Adipocyte (in vitro differentiated cells): ENCODE data around the gene LSS.
"Not testable (repeated sequence)": the region's sequence is repeated elsewhere in the genome, so short reads cannot be mapped to it uniquely, and the experiment has no call there.

ENCODE experiments used
- DNase-seq: peaks from one replicate; pipeline ENCODE4 v3.0.0-alpha.2; 2015; ENCODE audit warnings: low read depth
- H3K27me3 ChIP-seq: replicated peaks from 2 replicates; pipeline ENCODE4 v1.7.0; 2013; ENCODE audit warnings: mild to moderate bottlenecking, low read length, moderate library complexity; ENCODE audit not compliant: control insufficient read depth, insufficient read depth
- H3K36me3 ChIP-seq: 2 replicates; pipeline ENCODE4 v1.7.0; 2013; ENCODE audit warnings: low read length, mild to moderate bottlenecking, moderate library complexity; ENCODE audit not compliant: control insufficient read depth, insufficient read depth, severe bottlenecking
- H3K4me1 ChIP-seq: 2 replicates; pipeline ENCODE4 v1.7.0; 2013; ENCODE audit warnings: mild to moderate bottlenecking, low read length, moderate library complexity; ENCODE audit not compliant: control insufficient read depth, insufficient read depth
- H3K4me3 ChIP-seq: 2 replicates; pipeline ENCODE4 v1.7.0; 2013; ENCODE audit warnings: mild to moderate bottlenecking, low read length, moderate library complexity
- H3K9ac ChIP-seq: 2 replicates; pipeline ENCODE4 v1.7.0; 2013; ENCODE audit warnings: mild to moderate bottlenecking, low read length, moderate library complexity
- H3K9me3 ChIP-seq: 2 replicates; pipeline ENCODE4 v1.7.0; 2013; ENCODE audit warnings: mild to moderate bottlenecking, low read length, moderate library complexity; ENCODE audit not compliant: control insufficient read depth

LSS gene

DNA sequence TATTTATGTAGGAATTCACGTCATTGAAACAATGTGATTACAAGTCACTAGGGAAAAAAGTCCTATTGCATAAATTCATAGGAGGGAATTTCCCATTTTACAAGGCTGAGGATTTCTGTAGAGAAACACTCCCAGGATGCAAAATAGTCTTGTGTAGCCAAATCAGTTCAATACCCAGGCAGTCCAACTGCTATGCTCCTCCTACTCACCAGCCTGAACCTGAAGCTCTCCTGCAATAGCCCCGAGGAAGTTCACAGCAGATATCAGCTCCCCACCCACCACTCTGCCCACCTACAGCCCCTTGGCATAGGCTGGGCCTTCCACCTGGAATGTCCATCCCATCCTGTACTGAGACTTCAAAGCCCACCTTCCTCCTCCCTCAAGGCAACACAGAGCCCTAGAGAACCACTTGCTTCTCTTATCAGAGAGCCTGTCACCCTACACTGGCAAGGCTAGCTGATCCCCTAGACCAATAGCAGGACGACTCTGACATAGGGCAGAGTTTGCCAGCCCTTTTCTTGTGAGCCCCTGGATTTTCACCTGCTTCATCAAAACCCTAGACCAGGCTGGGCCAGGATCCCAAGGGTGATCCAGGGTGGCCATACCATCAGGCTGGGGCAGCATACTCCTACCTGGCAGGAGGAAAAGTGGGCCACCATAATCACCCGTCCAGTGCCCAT lies 1.5 kb downstream of the LSS start:
- Histone ChIP-seq H3K4me1 (peaks cover 22% of the 10 kb centered on the region), H3K36me3 (peaks cover 15% of the 10 kb centered on the region), H3K27me3 (no peaks in the 10 kb centered on the region), H3K4me3 (peak overlapping the region; percentile 97), H3K9me3 (no peaks in the 10 kb centered on the region), H3K9ac (peak overlapping the region; percentile 97)
- peak; percentile 76 for DNase-seq

DNA sequence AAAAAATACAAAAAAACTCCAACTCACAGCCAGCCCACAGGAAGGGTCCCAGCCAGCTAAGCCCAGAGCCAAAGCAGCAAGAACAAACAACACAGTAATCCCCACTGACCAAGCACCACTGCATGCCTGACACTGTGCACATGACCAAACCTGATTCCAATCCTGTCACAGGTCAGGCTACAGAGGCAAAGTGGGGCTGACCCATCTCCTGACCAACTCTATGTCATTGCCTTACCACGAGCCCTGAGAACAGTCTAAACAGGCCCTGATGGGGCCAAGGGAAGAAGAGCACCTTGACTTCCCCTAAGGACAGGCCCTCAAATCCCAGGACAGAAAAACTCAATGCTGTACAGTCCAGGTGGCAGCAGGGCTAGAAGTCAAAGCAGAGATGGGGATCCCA lies 2.4 kb downstream of the LSS start:
- no peak for DNase-seq
- Histone ChIP-seq H3K27me3 (no peaks in the 10 kb centered on the region), H3K4me1 (peaks cover 22% of the 10 kb centered on the region), H3K9me3 (no peaks in the 10 kb centered on the region), H3K4me3 (peak overlapping the region; percentile 97), H3K36me3 (peaks cover 24% of the 10 kb centered on the region), H3K9ac (peak overlapping the region; percentile 97)

DNA sequence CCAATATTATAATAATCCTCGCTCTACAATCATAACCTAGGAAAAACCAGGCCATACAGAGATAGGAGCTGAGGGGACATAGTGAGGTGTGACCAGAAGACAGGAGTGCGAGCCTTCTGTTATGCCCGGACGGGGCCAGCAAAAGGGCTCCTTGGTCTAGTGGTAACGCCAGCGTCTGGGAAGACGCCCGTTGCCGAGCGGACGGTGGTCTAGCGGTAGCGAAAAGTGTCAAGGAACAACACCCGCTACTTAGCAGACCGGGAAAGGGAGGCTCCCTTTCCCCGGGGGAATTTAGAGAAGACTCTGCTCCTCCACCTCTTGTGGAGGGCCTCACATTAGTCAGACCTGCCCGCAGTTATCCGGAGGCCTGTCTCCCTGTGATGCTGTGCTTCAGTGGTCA lies 4.9 kb downstream of the LSS start:
- Histone ChIP-seq H3K36me3 (peaks cover 48% of the 10 kb centered on the region), H3K4me1 (peaks cover 22% of the 10 kb centered on the region)
- not testable (repeated sequence) for H3K27me3 ChIP-seq

DNA sequence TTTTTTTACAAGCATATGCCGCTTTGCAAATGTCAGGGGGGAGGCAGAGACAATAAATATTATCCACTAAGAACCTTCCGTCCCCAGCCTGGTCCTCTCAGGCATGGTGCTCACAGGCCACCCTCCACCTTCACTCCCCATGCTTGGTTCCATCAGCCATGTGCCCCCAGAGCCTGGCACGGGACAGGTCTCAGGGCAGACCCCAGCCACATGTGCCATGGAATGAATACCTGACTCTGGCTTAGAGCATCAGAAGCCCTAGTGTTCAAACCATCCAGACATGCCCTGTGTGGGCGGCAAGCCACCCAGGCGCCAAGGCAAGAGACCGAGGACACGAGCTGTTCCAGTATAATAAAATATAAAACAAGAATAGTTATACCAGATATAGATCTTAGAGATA lies 5.4 kb downstream of the LSS start:
- Histone ChIP-seq H3K4me1 (peaks cover 22% of the 10 kb centered on the region), H3K4me3 (no peak overlapping the region), H3K9me3 (no peaks in the 10 kb centered on the region), H3K9ac (peak overlapping the region; percentile 28), H3K27me3 (no peaks in the 10 kb centered on the region), H3K36me3 (peaks cover 52% of the 10 kb centered on the region)
- no peak for DNase-seq

More for the DNA sequence above, 4.9 kb downstream of the LSS start:
- not testable (repeated sequence) for H3K9ac ChIP-seq, DNase-seq, H3K9me3 ChIP-seq, H3K4me3 ChIP-seq

DNA sequence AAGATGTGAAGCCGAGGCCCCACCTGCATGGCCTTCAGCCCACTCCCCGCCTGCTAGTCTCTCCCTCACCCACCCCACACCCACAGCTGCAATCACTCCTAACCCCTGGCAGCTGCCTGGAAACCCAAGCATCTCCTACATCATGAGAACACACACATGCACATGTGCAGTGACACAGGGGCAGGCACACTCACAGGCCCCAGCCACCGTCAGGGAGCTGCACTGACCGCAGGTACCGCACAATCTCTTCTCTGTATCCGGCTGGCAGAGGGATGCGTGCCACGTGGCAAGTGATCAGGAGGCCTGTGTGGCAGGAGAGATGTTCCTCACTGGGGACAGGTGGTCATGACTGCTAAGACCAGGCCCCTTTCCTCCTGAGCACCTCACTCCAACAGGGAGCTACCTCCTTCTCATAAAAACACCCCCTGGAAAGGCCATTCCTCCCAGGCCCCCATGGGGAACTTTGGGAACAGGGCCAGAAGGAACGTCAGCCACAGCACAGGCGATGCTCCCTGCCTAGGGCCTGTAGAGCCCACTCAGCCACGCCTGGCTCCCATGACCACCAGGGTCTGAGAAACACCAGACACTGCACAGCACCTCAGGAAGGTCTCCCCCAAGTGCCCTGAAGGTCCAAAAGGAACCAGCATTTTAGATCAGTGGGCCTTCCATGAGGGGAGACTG lies 6.0 kb downstream of the LSS start:
- peaks cover 21% of the 10 kb centered on the region for H3K4me1 ChIP-seq
- H3K36me3 ChIP-seq, result peaks cover 56% of the 10 kb centered on the region
- H3K9me3 ChIP-seq, result no peaks in the 10 kb centered on the region
- no peaks in the 10 kb centered on the region for H3K27me3 ChIP-seq
- no peak overlapping the region for H3K4me3 ChIP-seq
- no peak for DNase-seq
- peak overlapping the region; percentile 28 for H3K9ac ChIP-seq

DNA sequence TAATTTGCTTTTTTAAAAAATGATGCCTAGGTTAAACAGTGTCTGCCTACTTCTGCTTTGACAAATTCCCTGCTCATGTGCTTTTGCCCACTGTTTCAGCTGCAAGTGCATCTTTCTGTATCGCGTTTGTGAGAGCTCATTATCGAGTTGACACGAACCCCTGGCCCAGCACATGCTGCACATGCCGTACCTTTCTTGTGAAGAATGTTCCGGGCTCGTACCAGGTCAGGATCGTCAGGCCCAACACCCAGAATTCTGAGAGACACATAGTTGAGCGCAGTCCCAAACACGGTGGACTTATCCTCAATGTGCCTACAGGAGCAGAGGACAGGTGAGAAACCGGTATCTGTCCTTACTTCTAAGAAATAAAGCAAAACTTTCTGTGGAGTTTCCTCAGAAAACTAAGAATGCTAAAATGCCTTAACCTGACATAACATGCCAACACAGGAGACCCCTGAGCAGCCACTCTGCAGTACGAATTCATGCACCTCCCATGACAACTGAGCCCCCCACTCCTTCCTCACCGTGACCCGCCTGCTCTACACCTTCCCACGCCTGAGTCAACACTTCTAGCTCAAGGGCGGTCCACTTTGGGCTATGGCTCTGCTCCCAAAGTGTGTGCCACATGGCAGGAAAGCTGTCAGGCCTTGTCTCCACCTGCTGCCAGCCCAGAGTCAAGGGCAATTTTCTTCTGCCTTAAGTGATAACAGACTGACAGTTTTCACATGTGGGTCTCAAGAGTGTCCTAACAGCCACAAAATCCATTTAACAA lies 6.7 kb downstream of the LSS start:
- Histone ChIP-seq H3K4me3 (no peak overlapping the region), H3K36me3 (peaks cover 61% of the 10 kb centered on the region), H3K9ac (no peak overlapping the region), H3K27me3 (no peaks in the 10 kb centered on the region), H3K4me1 (peaks cover 15% of the 10 kb centered on the region), H3K9me3 (no peaks in the 10 kb centered on the region)
- no peak for DNase-seq

DNA sequence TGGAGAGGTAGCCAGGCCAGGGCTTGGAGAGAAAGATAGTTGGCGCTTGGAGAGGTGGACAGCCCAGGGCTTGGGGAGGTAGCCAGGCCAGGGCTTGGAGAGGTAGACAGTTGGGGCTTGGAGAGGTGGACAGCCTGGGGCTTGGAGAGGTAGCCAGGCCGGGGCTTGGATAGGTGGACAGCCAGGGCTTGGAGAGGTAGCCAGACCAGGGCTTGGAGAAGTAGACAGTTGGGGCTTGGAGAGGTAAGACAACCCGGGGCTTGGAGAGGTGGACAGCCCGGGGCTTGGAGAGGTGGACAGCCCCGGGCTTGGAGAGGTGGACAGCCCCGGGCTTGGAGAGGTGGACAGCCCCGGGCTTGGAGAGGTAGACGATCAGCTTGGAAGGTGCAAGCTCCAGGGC lies 7.7 kb downstream of the LSS start:
- Histone ChIP-seq H3K4me1 (peaks cover 6% of the 10 kb centered on the region), H3K4me3 (no peak overlapping the region), H3K9me3 (no peaks in the 10 kb centered on the region), H3K36me3 (peaks cover 70% of the 10 kb centered on the region), H3K9ac (no peak overlapping the region), H3K27me3 (no peaks in the 10 kb centered on the region)
- DNase-seq, result no peak

DNA sequence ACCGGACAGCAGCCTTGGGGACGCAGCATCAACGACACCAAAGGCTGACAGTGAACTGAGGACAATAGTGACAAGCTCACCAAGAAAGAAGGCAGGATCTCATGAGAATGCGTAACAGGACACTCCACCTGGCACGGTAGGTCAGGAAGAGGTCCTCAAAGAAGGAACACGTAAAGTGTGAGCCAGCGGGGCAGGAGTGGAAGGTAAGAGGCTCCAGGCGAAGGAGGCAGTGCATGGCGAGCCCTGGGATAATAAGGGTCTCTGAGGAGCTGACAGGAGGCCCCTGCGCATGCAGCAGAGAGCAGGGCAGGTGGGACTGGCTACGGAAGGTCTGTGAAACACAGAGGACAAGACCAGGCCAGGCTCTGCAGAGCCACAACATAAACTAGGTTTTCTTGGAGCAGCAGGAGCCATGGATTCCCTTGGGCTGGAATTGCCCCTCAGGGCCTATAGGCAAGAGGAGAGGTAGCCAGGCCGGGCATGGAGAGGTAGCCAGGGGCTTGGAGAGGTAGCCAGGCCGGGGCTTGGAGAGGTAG lies 8.2 kb downstream of the LSS start:
- Histone ChIP-seq H3K9ac (no peak overlapping the region), H3K36me3 (peaks cover 75% of the 10 kb centered on the region), H3K4me3 (no peak overlapping the region), H3K4me1 (peaks cover 1% of the 10 kb centered on the region), H3K9me3 (no peaks in the 10 kb centered on the region), H3K27me3 (no peaks in the 10 kb centered on the region)
- DNase-seq, result no peak

DNA sequence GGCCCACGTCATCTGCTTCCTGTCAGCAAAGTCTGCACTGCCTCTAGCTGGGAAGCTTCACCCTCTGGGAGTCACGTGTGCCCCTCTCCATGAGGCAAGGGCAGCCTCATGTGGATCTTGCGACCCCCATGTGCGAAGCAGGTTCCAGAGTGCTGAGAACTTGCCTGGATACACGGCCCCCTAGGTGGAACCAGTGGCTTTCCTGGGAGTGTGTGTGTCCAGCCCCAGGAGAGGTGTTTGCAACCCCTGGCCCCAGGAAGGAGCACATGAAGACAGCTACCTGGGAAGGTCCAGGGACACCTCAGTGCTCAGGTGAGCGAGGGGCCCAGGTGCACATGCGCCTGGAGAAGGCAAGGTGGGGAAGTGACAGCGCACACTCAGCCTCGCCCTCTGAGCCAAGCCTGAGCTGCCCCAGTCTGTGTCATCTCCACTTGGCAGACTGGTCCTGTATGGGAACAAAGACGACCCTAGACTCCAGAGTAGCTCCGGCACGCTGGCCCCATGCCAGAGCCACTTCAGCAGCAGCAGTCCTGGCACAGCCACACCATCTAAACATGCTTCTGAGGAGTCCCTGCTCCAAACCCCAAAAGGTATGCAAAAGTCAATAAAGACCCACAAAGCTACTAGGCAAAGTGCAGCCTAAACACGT lies 8.9 kb downstream of the LSS start:
- no peak for DNase-seq
- Histone ChIP-seq H3K9me3 (no peaks in the 10 kb centered on the region), H3K4me1 (no peaks in the 10 kb centered on the region), H3K9ac (no peak overlapping the region), H3K36me3 (peaks cover 79% of the 10 kb centered on the region), H3K4me3 (no peak overlapping the region), H3K27me3 (no peaks in the 10 kb centered on the region)

DNA sequence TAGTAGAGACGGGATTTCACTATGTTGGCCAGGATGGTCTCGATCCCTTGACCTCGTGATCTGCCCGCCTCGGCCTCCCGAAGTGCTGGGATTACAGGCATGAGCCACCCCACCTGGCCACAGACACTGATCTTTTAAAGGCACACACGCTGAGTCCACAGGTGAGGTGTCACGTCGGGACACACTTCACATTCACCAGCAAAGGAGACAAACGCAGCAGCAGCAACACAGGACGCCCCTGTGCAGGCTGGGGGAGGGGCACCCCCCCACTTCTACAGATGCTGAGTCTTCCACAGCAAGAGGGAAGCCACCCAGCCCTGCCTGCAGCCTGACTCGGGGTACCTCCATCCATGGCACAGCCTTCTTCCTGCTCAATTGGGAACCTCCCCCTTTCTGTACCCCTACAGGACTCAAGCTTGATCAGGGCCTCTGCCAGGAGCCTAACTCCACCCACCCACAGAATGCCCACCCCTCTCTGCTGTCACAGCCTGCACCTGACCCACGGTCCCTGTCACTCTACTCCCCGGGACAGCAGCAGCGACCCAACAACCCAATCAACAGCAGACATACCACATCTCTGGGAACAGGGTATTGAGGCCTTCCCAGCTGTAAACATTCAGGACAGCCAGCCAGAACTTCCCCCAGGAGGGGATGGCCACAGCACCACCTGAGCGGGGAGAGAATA lies 9.5 kb downstream of the LSS start:
- no peak for DNase-seq
- Histone ChIP-seq H3K4me1 (no peaks in the 10 kb centered on the region), H3K27me3 (no peaks in the 10 kb centered on the region), H3K9me3 (no peaks in the 10 kb centered on the region), H3K4me3 (no peak overlapping the region), H3K9ac (no peak overlapping the region), H3K36me3 (peaks cover 82% of the 10 kb centered on the region)
